ENCODE results near the gene DRG2. TPM values are rescaled to one million over a fixed set of nuclear protein-coding genes. Genes with fewer than 3 reads are reported as not detected.

DRG2 gene
- total and polyA plus RNA-seq, 2 donors (not counting 3 experiments of a cell fraction or from before 2014, with no cell fraction given): 50.2 to 60.4 TPM

DNA sequence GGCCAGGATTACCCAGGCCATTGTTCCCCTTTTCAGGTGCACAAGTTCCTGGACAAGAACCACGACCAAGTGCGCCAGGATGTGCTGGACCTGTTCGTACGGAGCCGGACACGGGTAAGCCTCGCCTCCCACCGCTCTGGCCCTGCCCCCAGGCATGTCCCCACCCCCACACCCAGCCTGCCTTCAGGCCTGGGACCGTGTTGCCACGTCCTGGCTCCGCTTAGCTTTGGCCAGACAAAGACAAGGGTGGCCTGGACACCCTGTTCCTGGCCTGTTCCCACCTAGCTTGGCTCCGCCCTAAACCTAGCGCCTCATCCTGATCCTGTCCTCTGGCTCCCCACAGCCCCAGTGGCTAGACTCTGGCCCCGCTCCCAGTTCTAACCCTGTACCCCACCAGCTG is 51.8 kb downstream of the DRG2 start:
- Histone ChIP-seq H3K79me2 (ENCODE audit: control insufficient read depth, insufficient read depth, low read length) (no peaks in the 10 kb centered on the region), H3K27me3 (ENCODE audit: control insufficient read depth in 2 of 2, insufficient read depth in 2 of 2, low read length in 2 of 2) (no peaks in the 10 kb centered on the region), H3K4me2 (ENCODE audit: insufficient read depth, low read length) (no peak overlapping the region), H2AFZ (ENCODE audit: low read depth, low read length) (no peak overlapping the region), H3K27ac (ENCODE audit: insufficient read depth, low read depth, low read length) (no peak overlapping the region), H3K36me3 (ENCODE audit: control insufficient read depth in 2 of 2, extremely low read depth in 1 of 2, insufficient read depth in 2 of 2, low read length in 2 of 2) (no peaks in the 10 kb centered on the region), H4K20me1 (replicated peaks; ENCODE audit: control insufficient read depth, extremely low read depth, insufficient read depth, low read length) (no peaks in the 10 kb centered on the region), H3K9me3 (replicated peaks; ENCODE audit: control insufficient read depth, insufficient read depth, low read length) (no peaks in the 10 kb centered on the region), H3K9ac (replicated peaks; ENCODE audit: extremely low read depth, insufficient read depth, low read length) (no peak overlapping the region), H3K4me1 (ENCODE audit: control insufficient read depth, extremely low read depth, insufficient read depth, low read length) (no peaks in the 10 kb centered on the region), H3K9me1 (replicated peaks; ENCODE audit: control insufficient read depth, extremely low read depth, insufficient read depth, low read length) (no peaks in the 10 kb centered on the region), H3K4me3 (replicated peaks in 1 of 3; ENCODE audit: insufficient read depth in 1 of 3, low read depth in 1 of 3, low read length in 3 of 3) (no peak overlapping the region)
- intact Hi-C loops (cut with micrococcal nuclease) (no loop called here), dilution Hi-C loops (cut with MboI; ENCODE audit: extremely low pct_ligation_motif_present, low sequenced_read_pairs) (no loop called here)
- POLR2A ChIA-PET: no interaction called here
- FAIRE-seq (no peak), DNase-seq (ENCODE audit: low read depth, low spot score) (no peak)
- CTCF ChIA-PET: interaction anchor here (0.7 to 3.5 kb wide), 4 partner anchors 12 to 51 kb away, joined by 3 to 37 read pairs (median 10); partner anchors contain the start of gene ALKBH5
- no peak for TF ChIP-seq EZH2 (IDR thresholded peaks at IDR 0.05; ENCODE audit: borderline replicate concordance, low read depth, low read length, severe bottlenecking)
- TF ChIP-seq GATA2 (IDR thresholded peaks at IDR 0.05; ENCODE audit: insufficient read depth, insufficient read length, low read depth, low read length): no peak
- TF ChIP-seq FOS (IDR thresholded peaks at IDR 0.05; ENCODE audit: borderline replicate concordance, insufficient read depth, low read length): no peak
- TF ChIP-seq, protein P1, sequence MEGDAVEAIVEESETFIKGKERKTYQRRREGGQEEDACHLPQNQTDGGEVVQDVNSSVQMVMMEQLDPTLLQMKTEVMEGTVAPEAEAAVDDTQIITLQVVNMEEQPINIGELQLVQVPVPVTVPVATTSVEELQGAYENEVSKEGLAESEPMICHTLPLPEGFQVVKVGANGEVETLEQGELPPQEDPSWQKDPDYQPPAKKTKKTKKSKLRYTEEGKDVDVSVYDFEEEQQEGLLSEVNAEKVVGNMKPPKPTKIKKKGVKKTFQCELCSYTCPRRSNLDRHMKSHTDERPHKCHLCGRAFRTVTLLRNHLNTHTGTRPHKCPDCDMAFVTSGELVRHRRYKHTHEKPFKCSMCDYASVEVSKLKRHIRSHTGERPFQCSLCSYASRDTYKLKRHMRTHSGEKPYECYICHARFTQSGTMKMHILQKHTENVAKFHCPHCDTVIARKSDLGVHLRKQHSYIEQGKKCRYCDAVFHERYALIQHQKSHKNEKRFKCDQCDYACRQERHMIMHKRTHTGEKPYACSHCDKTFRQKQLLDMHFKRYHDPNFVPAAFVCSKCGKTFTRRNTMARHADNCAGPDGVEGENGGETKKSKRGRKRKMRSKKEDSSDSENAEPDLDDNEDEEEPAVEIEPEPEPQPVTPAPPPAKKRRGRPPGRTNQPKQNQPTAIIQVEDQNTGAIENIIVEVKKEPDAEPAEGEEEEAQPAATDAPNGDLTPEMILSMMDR (IDR thresholded peaks at IDR 0.05; ENCODE audit: extremely low read depth in 1 of 2, insufficient read depth in 1 of 2, low read depth in 1 of 2, low read length in 2 of 2): no peak
- TF ChIP-seq, protein P2, sequence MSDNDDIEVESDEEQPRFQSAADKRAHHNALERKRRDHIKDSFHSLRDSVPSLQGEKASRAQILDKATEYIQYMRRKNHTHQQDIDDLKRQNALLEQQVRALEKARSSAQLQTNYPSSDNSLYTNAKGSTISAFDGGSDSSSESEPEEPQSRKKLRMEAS (IDR thresholded peaks at IDR 0.05; ENCODE audit: insufficient read depth, insufficient read length): no peak
- no peak for TF ChIP-seq POLR2A (IDR thresholded peaks at IDR 0.05; ENCODE audit: low read depth, low read length)
- TF ChIP-seq MYC (IDR thresholded peaks at IDR 0.05; ENCODE audit: low read depth, low read length): no peak
- no peak for TF ChIP-seq POLR2AphosphoS5 (IDR thresholded peaks at IDR 0.05; ENCODE audit: insufficient read depth, low read depth, low read length)
- no peak for TF ChIP-seq JUN (IDR thresholded peaks at IDR 0.05; ENCODE audit: borderline replicate concordance, insufficient read depth, insufficient read length, low read depth)
- no TSS peak for BruUV-seq (replicated peaks)
